Mucosa of rectum (tissue), 2 donors: Measurements from ENCODE around the gene ROR2.

Source experiments
- H3K27ac ChIP-seq, 2 donors: one replicate each; pipeline ENCODE4 v1.7.0; 2013; ENCODE audit warnings: inconsistent platforms in 2 of 2, low read depth in 2 of 2, low read length in 2 of 2
- H3K27me3 ChIP-seq, 2 donors: one replicate each; pipeline ENCODE4 v1.7.0; 2013; ENCODE audit warnings: low read length in 2 of 2; ENCODE audit not compliant: control insufficient read depth in 2 of 2, insufficient read depth in 2 of 2
- H3K36me3 ChIP-seq, 2 donors: one replicate each; pipeline ENCODE4 v1.7.0; 2013; ENCODE audit warnings: low read length in 2 of 2; ENCODE audit not compliant: control insufficient read depth in 2 of 2, insufficient read depth in 2 of 2
- H3K4me1 ChIP-seq, 2 donors: one replicate each; pipeline ENCODE4 v1.7.0; 2013; ENCODE audit warnings: low read length in 2 of 2, mild to moderate bottlenecking in 1 of 2; ENCODE audit not compliant: control insufficient read depth in 2 of 2, insufficient read depth in 2 of 2
- H3K4me3 ChIP-seq, 2 donors: one replicate each; pipeline ENCODE4 v1.7.0; 2013; ENCODE audit warnings: low read length in 2 of 2
- H3K9ac ChIP-seq, 2 donors: one replicate each; pipeline ENCODE4 v1.7.0; 2013; ENCODE audit warnings: low read length in 2 of 2, low read depth in 1 of 2, mild to moderate bottlenecking in 1 of 2
- H3K9me3 ChIP-seq, 2 donors: one replicate each; pipeline ENCODE4 v1.7.0; 2013; ENCODE audit warnings: low read length in 2 of 2; ENCODE audit not compliant: control insufficient read depth in 2 of 2
- donor health status: healthy.
- donor health status: Normal muscosa, but diverticular disease.

The ROR2 gene

DNA sequence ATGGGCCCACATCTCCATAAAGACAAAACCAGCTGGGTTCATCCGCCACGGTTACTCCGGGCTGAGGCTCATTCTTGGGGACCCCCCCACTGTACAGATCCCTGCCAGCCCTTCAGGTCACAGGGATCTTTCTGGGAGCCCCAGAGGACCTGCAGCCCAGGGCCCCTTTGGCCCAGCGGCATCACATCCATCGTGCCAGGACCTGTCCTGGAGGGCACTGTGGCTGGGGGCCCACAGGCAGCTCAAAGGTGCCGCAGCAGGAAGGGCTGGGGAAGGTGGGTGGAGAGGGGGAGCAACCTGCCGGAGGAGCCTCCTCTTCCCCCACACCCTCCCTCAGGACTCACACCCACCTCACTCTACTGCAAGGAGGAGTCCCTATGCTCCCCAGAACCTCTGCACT lies 252.8 kb downstream of the ROR2 start:
- no peaks in the 10 kb centered on the region for H3K27me3 ChIP-seq
- H3K4me1 ChIP-seq = no peaks in the 10 kb centered on the region
- H3K9ac ChIP-seq = no peak overlapping the region
- no peaks in the 10 kb centered on the region for H3K9me3 ChIP-seq
- H3K4me3 ChIP-seq = no peak overlapping the region
- no peak overlapping the region for H3K27ac ChIP-seq
- H3K36me3 ChIP-seq = no peaks in the 10 kb centered on the region

DNA sequence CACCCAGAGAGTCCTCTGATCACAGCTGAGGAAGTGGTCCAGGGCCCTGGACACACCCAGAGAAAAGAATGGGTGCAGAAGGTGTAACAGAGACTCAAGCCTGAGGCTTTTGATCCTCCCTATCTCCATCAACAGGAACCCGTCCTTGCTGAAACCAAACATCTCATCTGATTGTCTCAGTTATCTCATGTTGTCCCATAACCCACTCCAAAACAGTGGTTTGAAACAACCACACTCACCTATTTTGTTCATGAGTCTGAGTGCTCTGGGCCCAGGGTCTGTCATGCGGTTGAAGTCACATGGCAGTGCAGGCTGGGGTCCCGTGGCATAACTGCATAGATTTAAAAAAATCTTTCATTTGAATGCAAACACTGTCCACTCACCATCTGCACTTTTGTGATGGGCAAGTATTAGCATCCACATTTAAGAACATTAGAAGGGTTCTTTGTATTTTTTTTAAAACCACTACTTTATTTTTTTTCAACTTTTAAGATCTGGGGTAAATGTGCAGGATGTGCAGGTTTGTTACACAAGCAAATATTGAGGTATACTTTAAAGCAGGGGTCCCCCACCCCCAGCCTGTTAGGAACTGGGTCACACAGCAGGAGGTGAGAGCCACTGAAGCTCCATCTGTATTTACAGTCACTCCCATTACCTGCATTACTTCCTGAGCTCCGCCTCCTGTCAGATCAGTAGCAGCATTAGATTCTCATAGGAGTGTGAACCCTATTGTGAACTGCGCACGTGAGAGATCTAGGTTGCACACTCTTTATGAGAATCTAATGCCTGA lies 255.8 kb downstream of the ROR2 start:
- Histone ChIP-seq H3K9me3 (no peaks in the 10 kb centered on the region), H3K27me3 (no peaks in the 10 kb centered on the region), H3K9ac (no peak overlapping the region), H3K36me3 (no peaks in the 10 kb centered on the region), H3K4me1 (no peaks in the 10 kb centered on the region), H3K27ac (no peak overlapping the region), H3K4me3 (no peak overlapping the region)

DNA sequence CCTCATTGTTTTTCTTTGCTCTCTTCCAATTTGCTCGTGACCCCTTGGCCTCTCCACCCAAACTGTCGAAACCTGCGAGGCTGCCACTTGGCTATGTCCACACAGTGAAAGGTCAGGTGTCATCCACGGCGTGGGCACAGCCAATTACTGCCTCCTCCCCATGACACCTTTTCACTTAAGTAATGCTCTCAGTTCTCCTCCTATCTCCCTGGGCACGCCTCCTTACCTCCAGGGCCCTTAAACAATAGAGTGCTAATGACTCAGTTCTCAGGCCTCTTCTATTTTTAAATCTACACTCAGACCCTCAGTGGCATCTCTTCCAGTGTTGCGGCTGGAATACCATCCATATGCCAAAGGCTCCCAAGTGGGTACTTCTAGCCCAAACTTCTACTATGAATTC lies 256.8 kb downstream of the ROR2 start:
- Histone ChIP-seq H3K9ac (no peak overlapping the region), H3K36me3 (no peaks in the 10 kb centered on the region), H3K4me3 (no peak overlapping the region), H3K9me3 (no peaks in the 10 kb centered on the region), H3K27ac (no peak overlapping the region), H3K4me1 (no peaks in the 10 kb centered on the region), H3K27me3 (no peaks in the 10 kb centered on the region)

DNA sequence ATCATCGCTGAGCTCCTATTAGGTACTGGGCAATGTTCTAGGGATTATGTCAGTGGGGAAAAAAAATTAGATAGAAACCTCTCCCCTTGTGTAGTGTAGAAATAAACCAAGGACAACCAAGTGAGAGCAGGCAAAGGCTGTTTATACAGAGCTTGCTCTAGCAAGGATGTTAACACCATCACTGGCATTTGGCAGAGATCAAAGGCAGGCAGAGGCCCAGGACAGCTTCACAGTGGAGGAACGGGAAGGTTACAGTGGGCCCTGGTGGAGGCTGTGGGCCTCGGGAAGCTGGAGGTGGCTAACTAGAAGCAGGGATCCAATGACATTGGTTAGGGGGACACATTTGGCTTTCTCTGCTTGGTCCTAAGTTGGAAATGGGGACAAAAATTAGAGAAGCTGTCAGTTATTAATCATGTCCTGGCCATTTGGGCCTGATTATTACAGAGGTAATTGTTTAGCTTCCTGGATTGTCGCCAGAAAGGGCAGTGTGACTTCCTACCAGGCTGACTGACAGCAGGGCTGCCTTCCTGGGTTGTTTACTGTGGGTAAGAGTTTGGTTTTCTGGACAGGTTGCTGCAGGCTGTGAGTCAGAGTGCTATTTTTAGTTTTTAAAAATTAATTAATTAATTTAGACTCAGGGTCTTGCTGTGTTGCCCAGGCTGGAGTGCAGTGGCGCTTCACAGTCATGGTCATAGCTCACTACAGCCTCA lies 259.3 kb downstream of the ROR2 start:
- Histone ChIP-seq H3K36me3 (no peaks in the 10 kb centered on the region), H3K9ac (no peak overlapping the region), H3K4me1 (no peaks in the 10 kb centered on the region), H3K27me3 (no peaks in the 10 kb centered on the region), H3K27ac (no peak overlapping the region), H3K4me3 (no peak overlapping the region), H3K9me3 (no peaks in the 10 kb centered on the region)

DNA sequence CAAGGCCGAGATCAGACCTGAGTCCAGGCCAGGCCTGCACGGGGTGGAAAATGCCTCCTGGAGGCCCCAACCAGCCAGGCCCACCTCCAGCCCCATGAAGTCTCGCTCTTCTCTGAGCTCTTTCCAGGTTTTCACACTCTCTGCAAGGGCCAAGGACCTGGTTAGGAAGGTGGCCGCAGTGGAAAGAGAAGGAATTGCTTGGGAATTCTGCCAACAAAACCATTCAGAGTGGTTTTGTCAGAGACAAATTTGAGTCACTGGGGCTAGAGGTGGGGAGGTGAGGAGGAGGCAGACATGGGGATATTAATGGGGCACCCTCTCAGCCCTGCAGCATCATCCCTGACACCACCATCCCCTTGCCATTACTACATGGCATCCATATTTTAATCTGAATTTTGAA lies 261.0 kb downstream of the ROR2 start:
- no peak overlapping the region for H3K27ac ChIP-seq

DNA sequence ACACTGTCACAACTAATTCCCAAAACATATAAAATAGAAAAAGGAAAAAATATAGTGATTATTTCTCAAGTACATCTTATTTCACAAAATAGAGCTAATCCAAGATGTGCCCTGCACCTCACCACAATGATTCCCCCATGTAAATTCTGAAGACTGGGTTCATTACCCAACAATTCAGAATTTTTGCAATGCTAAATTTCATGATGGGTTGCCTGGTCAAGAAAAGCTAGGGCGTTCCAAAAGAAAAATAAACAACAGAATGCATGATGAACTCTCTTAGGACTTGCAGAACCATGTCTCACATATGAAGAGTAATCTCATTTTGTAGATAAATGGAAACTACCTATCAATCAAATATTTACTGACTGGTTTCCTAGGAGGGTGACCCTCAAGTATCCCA lies 266.8 kb downstream of the ROR2 start:
- Histone ChIP-seq H3K9ac (no peak overlapping the region), H3K27ac (no peak overlapping the region), H3K27me3 (no peaks in the 10 kb centered on the region), H3K4me1 (no peaks in the 10 kb centered on the region), H3K9me3 (no peaks in the 10 kb centered on the region), H3K36me3 (no peaks in the 10 kb centered on the region), H3K4me3 (no peak overlapping the region)

More for the DNA sequence above, 261.0 kb downstream of the ROR2 start:
- Histone ChIP-seq H3K4me1 (no peaks in the 10 kb centered on the region), H3K9ac (no peak overlapping the region), H3K27me3 (no peaks in the 10 kb centered on the region), H3K9me3 (no peaks in the 10 kb centered on the region), H3K4me3 (no peak overlapping the region), H3K36me3 (no peaks in the 10 kb centered on the region)

DNA sequence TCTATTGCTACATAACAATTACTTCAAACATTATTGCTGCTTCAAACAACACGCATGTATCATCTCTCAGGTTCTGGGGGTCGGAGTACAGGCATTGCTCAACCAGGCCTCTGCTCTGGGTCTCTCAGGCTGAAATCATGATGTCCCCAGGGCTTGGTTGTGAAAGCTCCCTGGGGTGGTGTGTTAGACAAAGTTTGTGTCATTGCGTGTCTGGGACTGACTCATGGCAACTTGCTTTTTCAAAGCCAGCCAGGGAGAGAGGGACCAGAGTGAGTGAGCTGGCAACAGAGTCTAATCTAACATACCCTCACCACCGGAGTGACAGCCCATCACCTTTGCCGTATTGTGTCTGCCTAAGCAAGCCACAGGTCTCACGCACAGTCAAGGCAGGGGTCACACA lies 267.2 kb downstream of the ROR2 start:
- no peak overlapping the region for H3K4me3 ChIP-seq
- no peaks in the 10 kb centered on the region for H3K4me1 ChIP-seq
- no peaks in the 10 kb centered on the region for H3K9me3 ChIP-seq
- no peak overlapping the region for H3K9ac ChIP-seq
- H3K27me3 ChIP-seq = no peaks in the 10 kb centered on the region
- H3K36me3 ChIP-seq = no peaks in the 10 kb centered on the region
- H3K27ac ChIP-seq = no peak overlapping the region

DNA sequence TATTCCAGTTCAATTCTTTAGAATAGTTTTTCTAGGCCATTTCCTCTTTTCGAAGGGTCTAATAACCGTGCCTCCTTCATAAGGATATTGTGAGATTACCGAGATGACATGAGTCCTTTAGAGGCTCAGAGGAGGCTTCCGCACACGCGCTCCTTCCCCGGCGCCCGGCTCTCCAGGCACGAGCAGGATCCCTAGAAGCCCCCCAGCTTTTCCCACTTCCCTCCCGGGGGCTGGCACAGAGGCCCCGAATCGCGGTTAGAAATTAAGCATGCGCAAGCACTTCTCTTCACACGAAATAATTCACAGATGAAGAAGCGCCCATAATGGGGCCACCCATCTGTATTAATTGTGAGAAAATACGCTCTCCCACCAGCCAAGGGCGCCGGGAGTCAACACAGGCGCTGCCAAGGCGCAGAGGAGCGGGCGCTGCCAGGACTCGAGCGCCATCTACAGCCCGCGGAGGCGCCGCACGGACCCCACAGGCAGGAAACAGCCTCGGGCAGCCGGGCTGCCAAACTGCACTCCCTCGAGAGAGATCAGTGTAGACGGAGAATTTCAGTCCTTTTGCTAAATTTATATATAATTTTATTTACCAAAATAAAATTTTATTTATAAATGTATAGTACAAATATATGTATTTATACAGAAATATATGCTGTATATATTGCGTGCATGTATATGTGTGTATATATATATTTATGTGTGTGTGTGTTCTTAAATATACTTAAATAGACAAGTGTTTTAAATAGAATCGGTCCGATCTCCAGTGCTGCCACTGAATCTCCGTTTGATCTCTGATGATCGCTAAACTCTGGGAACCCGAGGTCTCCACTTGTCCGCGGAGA lies 268.3 kb downstream of the ROR2 start:
- Histone ChIP-seq H3K9ac (no peak overlapping the region), H3K36me3 (no peaks in the 10 kb centered on the region), H3K4me3 (peak overlapping the region in 1 of 2 donors; percentile 9), H3K27me3 (no peaks in the 10 kb centered on the region), H3K9me3 (no peaks in the 10 kb centered on the region), H3K4me1 (no peaks in the 10 kb centered on the region), H3K27ac (no peak overlapping the region)

DNA sequence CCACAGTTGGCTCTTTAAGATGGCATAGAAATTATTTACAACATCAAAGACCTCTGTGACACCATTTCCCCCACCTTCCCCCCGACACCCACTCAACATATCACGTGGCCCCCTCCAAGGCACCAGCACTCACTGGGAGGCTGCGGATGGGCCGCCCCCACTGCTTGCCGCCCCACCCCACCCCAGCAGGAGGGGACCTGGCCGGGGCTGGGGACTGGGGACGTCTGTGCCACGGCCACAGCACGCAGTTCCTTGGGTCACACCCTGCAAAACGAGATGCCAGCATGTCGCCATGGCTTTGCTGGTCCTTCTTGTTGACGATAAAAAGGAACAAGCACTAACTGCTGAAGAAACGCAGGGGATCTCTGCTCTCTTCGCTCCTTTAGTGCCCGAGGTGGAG lies 269.0 kb downstream of the ROR2 start:
- H3K36me3 ChIP-seq = no peaks in the 10 kb centered on the region
- H3K4me1 ChIP-seq = no peaks in the 10 kb centered on the region
- H3K9ac ChIP-seq = no peak overlapping the region
- no peak overlapping the region for H3K27ac ChIP-seq
- H3K9me3 ChIP-seq = no peaks in the 10 kb centered on the region
- no peak overlapping the region for H3K4me3 ChIP-seq
- no peaks in the 10 kb centered on the region for H3K27me3 ChIP-seq

DNA sequence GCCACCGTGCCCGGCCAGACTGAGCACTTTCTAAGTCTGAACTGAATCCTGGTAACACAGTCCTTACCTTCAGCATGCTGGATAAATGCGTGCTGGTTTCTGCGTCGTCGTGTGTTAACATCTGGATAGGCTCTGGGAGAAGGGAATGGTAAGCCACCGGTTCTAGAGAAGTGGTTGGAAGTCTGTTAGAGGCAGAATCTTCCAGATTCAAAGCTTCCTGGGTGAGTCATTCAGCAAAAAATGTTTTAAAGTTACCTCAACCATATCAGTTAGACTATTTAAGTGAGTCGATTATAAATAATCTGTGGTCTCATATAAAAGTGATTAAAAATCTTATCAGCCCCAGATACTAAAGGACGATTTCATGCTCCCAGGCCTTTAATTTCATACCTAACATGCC lies 269.9 kb downstream of the ROR2 start:
- H3K9me3 ChIP-seq = no peaks in the 10 kb centered on the region
- H3K9ac ChIP-seq = no peak overlapping the region
- no peak overlapping the region for H3K4me3 ChIP-seq
- no peaks in the 10 kb centered on the region for H3K27me3 ChIP-seq
- no peaks in the 10 kb centered on the region for H3K4me1 ChIP-seq
- H3K36me3 ChIP-seq = no peaks in the 10 kb centered on the region
- no peak overlapping the region for H3K27ac ChIP-seq
